IPS-11a (cell line): ENCODE data around the gene SLCO1B1.

Experiments
- H3K4me3 ChIP-seq: one replicate; pipeline ENCODE4 v1.5.1; 2013; ENCODE audit warnings: low read depth, low read length, control low read depth

SLCO1B1 gene

GRCh38 chr12:21221072-21221471 is 90.1 kb downstream of the SLCO1B1 start:
- H3K4me3 ChIP-seq: no peak overlapping the region

- H3K4me3 ChIP-seq: no peak overlapping the region
Measured at GRCh38 chr12:21221778-21222177, 90.8 kb downstream of the SLCO1B1 start.

GRCh38 chr12:21223930-21224329 is 92.9 kb downstream of the SLCO1B1 start:
- no peak overlapping the region for H3K4me3 ChIP-seq

- H3K4me3 ChIP-seq: no peak overlapping the region
Measured at GRCh38 chr12:21234395-21234794, 103.4 kb downstream of the SLCO1B1 start.

- H3K4me3 ChIP-seq: no peak overlapping the region
Measured at GRCh38 chr12:21239866-21240265, 108.9 kb downstream of the SLCO1B1 start.

GRCh38 chr12:21248679-21249078 is 117.7 kb downstream of the SLCO1B1 start:
- no peak overlapping the region for H3K4me3 ChIP-seq

GRCh38 chr12:21252070-21252469 is 121.1 kb downstream of the SLCO1B1 start:
- H3K4me3 ChIP-seq: no peak overlapping the region

- no peak overlapping the region for H3K4me3 ChIP-seq
Measured at GRCh38 chr12:21257172-21257571, 126.2 kb downstream of the SLCO1B1 start.

GRCh38 chr12:21264232-21264631 is 133.2 kb downstream of the SLCO1B1 start:
- H3K4me3 ChIP-seq: no peak overlapping the region

- no peak overlapping the region for H3K4me3 ChIP-seq
Measured at GRCh38 chr12:21265932-21266331, 134.9 kb downstream of the SLCO1B1 start.

- no peak overlapping the region for H3K4me3 ChIP-seq
Measured at GRCh38 chr12:21276826-21277225, 145.8 kb downstream of the SLCO1B1 start.
